ENCODE data around the gene GDPD3.

- TF ChIP-seq MAX (IDR thresholded peaks at IDR 0.05), result no peak
- no peak for TF ChIP-seq CTCF (IDR thresholded peaks at IDR 0.05; ENCODE audit: low read depth, low read length, missing input control)
- no peak for TF ChIP-seq ATF3 (IDR thresholded peaks at IDR 0.05)
- no peak for TF ChIP-seq RAD21 (IDR thresholded peaks at IDR 0.05)
- TF ChIP-seq EGR1 (IDR thresholded peaks at IDR 0.05; ENCODE audit: low read depth in 2 of 2), result no peak
- TF ChIP-seq REST (IDR thresholded peaks at IDR 0.05), result no peak
- TF ChIP-seq YY1 (IDR thresholded peaks at IDR 0.05), result no peak
- TF ChIP-seq JUND (IDR thresholded peaks at IDR 0.05), result no peak
- TF ChIP-seq RXRA (IDR thresholded peaks at IDR 0.05), result no peak
- no peak for TF ChIP-seq TAF1 (conservative IDR thresholded peaks at IDR 0.05)
- no peak for TF ChIP-seq NR2F2 (IDR thresholded peaks at IDR 0.05)
- no peak for TF ChIP-seq SP1 (IDR thresholded peaks at IDR 0.05)
- no peak for TF ChIP-seq GABPA (IDR thresholded peaks at IDR 0.05 in 1 of 2, conservative IDR thresholded peaks at IDR 0.05 in 1 of 2)
- TF ChIP-seq FOXA1 (IDR thresholded peaks at IDR 0.05), result no peak
Observed at GRCh38 chr16:30096862-30097563, 16.3 kb downstream of the GDPD3 start.
